Measurements from ENCODE around the gene USP48. TPM values are rescaled to one million over a fixed set of nuclear protein-coding genes. Genes with fewer than 3 reads are reported as not detected.
A peak's percentile ranks its signal among the peaks of the same experiment; 100 is the strongest.

Gene USP48
- total and polyA plus RNA-seq, 2 donors (not counting 1 experiment from before 2014, with no cell fraction given): 34.1 to 45.6 TPM

- Histone ChIP-seq H3K27me3 (ENCODE audit: control insufficient read depth, insufficient read depth, low read length) (peaks cover 11% of the 10 kb centered on the region), H3K9me3 (ENCODE audit: control insufficient read depth, insufficient read depth, low read depth, low read length) (no peaks in the 10 kb centered on the region), H3K4me3 (replicated peaks in 1 of 4; ENCODE audit: control extremely low read depth in 1 of 4, insufficient read depth in 1 of 4, low read depth in 3 of 4, low read length in 4 of 4) (no peak overlapping the region), H3K79me2 (ENCODE audit: control insufficient read depth, insufficient read depth, low read length) (no peaks in the 10 kb centered on the region), H4K20me1 (ENCODE audit: control insufficient read depth, extremely low read depth, insufficient read depth, low read length) (no peaks in the 10 kb centered on the region), H3K4me1 (ENCODE audit: control insufficient read depth, extremely low read depth, insufficient read depth, low read length) (no peaks in the 10 kb centered on the region), H3K9ac (ENCODE audit: insufficient read depth, low read length) (no peak overlapping the region), H3K4me2 (ENCODE audit: extremely low read depth, insufficient read depth, low read length) (no peak overlapping the region), H2AFZ (ENCODE audit: low read length) (no peak overlapping the region), H3K36me3 (ENCODE audit: control insufficient read depth, insufficient read depth, low read length) (no peaks in the 10 kb centered on the region), H3K27ac (ENCODE audit: insufficient read depth, low read length) (no peak overlapping the region)
- TF ChIP-seq, protein P1, sequence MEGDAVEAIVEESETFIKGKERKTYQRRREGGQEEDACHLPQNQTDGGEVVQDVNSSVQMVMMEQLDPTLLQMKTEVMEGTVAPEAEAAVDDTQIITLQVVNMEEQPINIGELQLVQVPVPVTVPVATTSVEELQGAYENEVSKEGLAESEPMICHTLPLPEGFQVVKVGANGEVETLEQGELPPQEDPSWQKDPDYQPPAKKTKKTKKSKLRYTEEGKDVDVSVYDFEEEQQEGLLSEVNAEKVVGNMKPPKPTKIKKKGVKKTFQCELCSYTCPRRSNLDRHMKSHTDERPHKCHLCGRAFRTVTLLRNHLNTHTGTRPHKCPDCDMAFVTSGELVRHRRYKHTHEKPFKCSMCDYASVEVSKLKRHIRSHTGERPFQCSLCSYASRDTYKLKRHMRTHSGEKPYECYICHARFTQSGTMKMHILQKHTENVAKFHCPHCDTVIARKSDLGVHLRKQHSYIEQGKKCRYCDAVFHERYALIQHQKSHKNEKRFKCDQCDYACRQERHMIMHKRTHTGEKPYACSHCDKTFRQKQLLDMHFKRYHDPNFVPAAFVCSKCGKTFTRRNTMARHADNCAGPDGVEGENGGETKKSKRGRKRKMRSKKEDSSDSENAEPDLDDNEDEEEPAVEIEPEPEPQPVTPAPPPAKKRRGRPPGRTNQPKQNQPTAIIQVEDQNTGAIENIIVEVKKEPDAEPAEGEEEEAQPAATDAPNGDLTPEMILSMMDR (conservative IDR thresholded peaks at IDR 0.05 in 1 of 2, IDR thresholded peaks at IDR 0.05 in 1 of 2; ENCODE audit: low read depth in 1 of 2, low read length in 2 of 2): no peak
- TF ChIP-seq EZH2 (IDR thresholded peaks at IDR 0.05; ENCODE audit: low read length, missing control alignments): no peak
- DNase-seq (ENCODE audit: low read depth in 2 of 2): no peak
These were observed 121.1 kb downstream of the USP48 start for GRCh38 chr1:21661886-21662285.

DNA sequence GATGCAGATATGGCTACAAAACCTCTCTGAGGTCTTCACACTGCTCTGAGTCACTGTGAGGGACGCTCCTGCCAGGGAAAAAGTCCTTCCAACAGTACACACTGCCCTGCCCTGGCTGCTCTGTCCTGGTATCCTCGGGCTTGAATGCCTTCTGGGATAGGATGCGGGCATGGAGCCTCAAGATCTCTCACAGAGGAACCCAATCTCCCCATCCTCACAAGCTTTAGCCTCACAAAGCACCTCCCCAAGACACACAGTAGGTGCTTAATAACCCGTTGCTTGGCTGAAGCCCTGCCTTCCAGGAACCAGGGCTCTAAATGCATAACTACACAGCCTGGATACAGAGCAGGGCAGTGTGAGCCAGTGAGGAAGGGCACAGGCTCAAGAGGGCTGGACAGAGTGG, 123.0 kb downstream of the USP48 start:
- no peak overlapping the region for H2AFZ ChIP-seq (ENCODE audit: low read length)
- H3K27ac ChIP-seq (ENCODE audit: insufficient read depth, low read length): no peak overlapping the region
- H3K27me3 ChIP-seq (ENCODE audit: control insufficient read depth, insufficient read depth, low read length): peaks cover 7% of the 10 kb centered on the region
- H3K9me3 ChIP-seq (ENCODE audit: control insufficient read depth, insufficient read depth, low read depth, low read length): no peaks in the 10 kb centered on the region
- TF ChIP-seq, protein P1 (conservative IDR thresholded peaks at IDR 0.05 in 1 of 2, IDR thresholded peaks at IDR 0.05 in 1 of 2; ENCODE audit: low read depth in 1 of 2, low read length in 2 of 2): no peak
- no peak for TF ChIP-seq EZH2 (IDR thresholded peaks at IDR 0.05; ENCODE audit: low read length, missing control alignments)
- H3K4me2 ChIP-seq (ENCODE audit: extremely low read depth, insufficient read depth, low read length): no peak overlapping the region
- no peaks in the 10 kb centered on the region for H4K20me1 ChIP-seq (ENCODE audit: control insufficient read depth, extremely low read depth, insufficient read depth, low read length)
- no peak overlapping the region for H3K4me3 ChIP-seq (replicated peaks in 1 of 4; ENCODE audit: control extremely low read depth in 1 of 4, insufficient read depth in 1 of 4, low read depth in 3 of 4, low read length in 4 of 4)
- H3K9ac ChIP-seq (ENCODE audit: insufficient read depth, low read length): no peak overlapping the region
- no peaks in the 10 kb centered on the region for H3K4me1 ChIP-seq (ENCODE audit: control insufficient read depth, extremely low read depth, insufficient read depth, low read length)
- no peak for DNase-seq (ENCODE audit: low read depth in 2 of 2)
- H3K36me3 ChIP-seq (ENCODE audit: control insufficient read depth, insufficient read depth, low read length): no peaks in the 10 kb centered on the region
- no peaks in the 10 kb centered on the region for H3K79me2 ChIP-seq (ENCODE audit: control insufficient read depth, insufficient read depth, low read length)

- H3K27ac ChIP-seq (ENCODE audit: insufficient read depth, low read length): no peak overlapping the region
- no peak overlapping the region for H2AFZ ChIP-seq (ENCODE audit: low read length)
- H3K36me3 ChIP-seq (ENCODE audit: control insufficient read depth, insufficient read depth, low read length): no peaks in the 10 kb centered on the region
- H3K79me2 ChIP-seq (ENCODE audit: control insufficient read depth, insufficient read depth, low read length): no peaks in the 10 kb centered on the region
- TF ChIP-seq, protein P1 (conservative IDR thresholded peaks at IDR 0.05 in 1 of 2, IDR thresholded peaks at IDR 0.05 in 1 of 2; ENCODE audit: low read depth in 1 of 2, low read length in 2 of 2): peak; percentile 65 to 80
- no peak for TF ChIP-seq EZH2 (IDR thresholded peaks at IDR 0.05; ENCODE audit: low read length, missing control alignments)
- no peak overlapping the region for H3K9ac ChIP-seq (ENCODE audit: insufficient read depth, low read length)
- peaks cover 5% of the 10 kb centered on the region for H3K27me3 ChIP-seq (ENCODE audit: control insufficient read depth, insufficient read depth, low read length)
- DNase-seq (ENCODE audit: low read depth in 2 of 2): peak; percentile 41 to 51
- H4K20me1 ChIP-seq (ENCODE audit: control insufficient read depth, extremely low read depth, insufficient read depth, low read length): no peaks in the 10 kb centered on the region
- no peaks in the 10 kb centered on the region for H3K4me1 ChIP-seq (ENCODE audit: control insufficient read depth, extremely low read depth, insufficient read depth, low read length)
- no peak overlapping the region for H3K4me2 ChIP-seq (ENCODE audit: extremely low read depth, insufficient read depth, low read length)
- H3K9me3 ChIP-seq (ENCODE audit: control insufficient read depth, insufficient read depth, low read depth, low read length): no peaks in the 10 kb centered on the region
- no peak overlapping the region for H3K4me3 ChIP-seq (replicated peaks in 1 of 4; ENCODE audit: control extremely low read depth in 1 of 4, insufficient read depth in 1 of 4, low read depth in 3 of 4, low read length in 4 of 4)
These were observed 123.6 kb downstream of the USP48 start for GRCh38 chr1:21659099-21659923.
